ENCODE results near the gene AUTS2. TPM values are rescaled to one million over a fixed set of nuclear protein-coding genes. Genes with fewer than 3 reads are reported as not detected.

Gene AUTS2
- total RNA-seq, 1 experiment from 2014 or later = 38.5 TPM

- no peaks in the 10 kb centered on the region for H3K36me3 ChIP-seq (ENCODE audit: insufficient read depth, low read length)
- H3K9me3 ChIP-seq (ENCODE audit: low read length) = no peaks in the 10 kb centered on the region
- H3K4me2 ChIP-seq (ENCODE audit: low read depth, low read length, poor library complexity, severe bottlenecking) = no peak overlapping the region
- DNase-seq = no peak
- no peak overlapping the region for H3K27ac ChIP-seq (ENCODE audit: low read length)
- H3K9me2 ChIP-seq (replicated peaks; ENCODE audit: insufficient read depth, low read length) = no peaks in the 10 kb centered on the region
- no peaks in the 10 kb centered on the region for H3K79me2 ChIP-seq (ENCODE audit: low read length)
- H4K20me1 ChIP-seq (ENCODE audit: insufficient read depth, low read depth, low read length) = no peaks in the 10 kb centered on the region
- no peak overlapping the region for H3K9ac ChIP-seq (ENCODE audit: low read length)
- H2AFZ ChIP-seq (ENCODE audit: low read length) = no peak overlapping the region
- H3K27me3 ChIP-seq (ENCODE audit: low read length) = no peaks in the 10 kb centered on the region
- peaks cover 14% of the 10 kb centered on the region for H3K4me1 ChIP-seq (ENCODE audit: low read length)
- no peak overlapping the region for H3K4me3 ChIP-seq (ENCODE audit: low read length)
These were observed 975.4 kb downstream of the AUTS2 start for GRCh38 chr7:70573696-70574095.

- H3K79me2 ChIP-seq (ENCODE audit: low read length) = no peaks in the 10 kb centered on the region
- no peaks in the 10 kb centered on the region for H3K9me3 ChIP-seq (ENCODE audit: low read length)
- H2AFZ ChIP-seq (ENCODE audit: low read length) = no peak overlapping the region
- H3K9me2 ChIP-seq (replicated peaks; ENCODE audit: insufficient read depth, low read length) = no peaks in the 10 kb centered on the region
- H3K9ac ChIP-seq (ENCODE audit: low read length) = no peak overlapping the region
- H3K36me3 ChIP-seq (ENCODE audit: insufficient read depth, low read length) = no peaks in the 10 kb centered on the region
- H3K27me3 ChIP-seq (ENCODE audit: low read length) = no peaks in the 10 kb centered on the region
- H3K4me2 ChIP-seq (ENCODE audit: low read depth, low read length, poor library complexity, severe bottlenecking) = no peak overlapping the region
- no peak overlapping the region for H3K27ac ChIP-seq (ENCODE audit: low read length)
- peaks cover 9% of the 10 kb centered on the region for H3K4me1 ChIP-seq (ENCODE audit: low read length)
- no peaks in the 10 kb centered on the region for H4K20me1 ChIP-seq (ENCODE audit: insufficient read depth, low read depth, low read length)
- H3K4me3 ChIP-seq (ENCODE audit: low read length) = no peak overlapping the region
- no peak for DNase-seq
These were observed 976.1 kb downstream of the AUTS2 start for GRCh38 chr7:70574314-70574834.

GRCh38 chr7:70574970-70575799, 976.9 kb downstream of the AUTS2 start:
- Histone ChIP-seq H4K20me1 (ENCODE audit: insufficient read depth, low read depth, low read length) (no peaks in the 10 kb centered on the region), H3K27ac (ENCODE audit: low read length) (no peak overlapping the region), H3K79me2 (ENCODE audit: low read length) (no peaks in the 10 kb centered on the region)

GRCh38 chr7:70577078-70577477, 978.8 kb downstream of the AUTS2 start:
- Histone ChIP-seq H3K4me1 (ENCODE audit: low read length) (no peaks in the 10 kb centered on the region), H3K79me2 (ENCODE audit: low read length) (no peaks in the 10 kb centered on the region), H3K9me2 (replicated peaks; ENCODE audit: insufficient read depth, low read length) (no peaks in the 10 kb centered on the region), H4K20me1 (ENCODE audit: insufficient read depth, low read depth, low read length) (no peaks in the 10 kb centered on the region), H3K36me3 (ENCODE audit: insufficient read depth, low read length) (no peaks in the 10 kb centered on the region), H3K4me3 (ENCODE audit: low read length) (no peak overlapping the region), H3K9me3 (ENCODE audit: low read length) (no peaks in the 10 kb centered on the region), H2AFZ (ENCODE audit: low read length) (no peak overlapping the region), H3K9ac (ENCODE audit: low read length) (no peak overlapping the region), H3K27ac (ENCODE audit: low read length) (no peak overlapping the region), H3K4me2 (ENCODE audit: low read depth, low read length, poor library complexity, severe bottlenecking) (no peak overlapping the region), H3K27me3 (ENCODE audit: low read length) (0 out of 2 replicates have a peak, but pooled peaks cover 3% of the 10 kb centered on the region)
- no peak for DNase-seq

More at GRCh38 chr7:70574970-70575799, 976.9 kb downstream of the AUTS2 start:
- Histone ChIP-seq H3K4me2 (ENCODE audit: low read depth, low read length, poor library complexity, severe bottlenecking) (no peak overlapping the region), H3K27me3 (ENCODE audit: low read length) (0 out of 2 replicates have a peak, but pooled peaks cover 3% of the 10 kb centered on the region), H3K9me2 (replicated peaks; ENCODE audit: insufficient read depth, low read length) (no peaks in the 10 kb centered on the region), H3K9me3 (ENCODE audit: low read length) (no peaks in the 10 kb centered on the region), H2AFZ (ENCODE audit: low read length) (no peak overlapping the region), H3K4me3 (ENCODE audit: low read length) (no peak overlapping the region), H3K9ac (ENCODE audit: low read length) (no peak overlapping the region), H3K36me3 (ENCODE audit: insufficient read depth, low read length) (no peaks in the 10 kb centered on the region), H3K4me1 (ENCODE audit: low read length) (peaks cover under 1% of the 10 kb centered on the region)
- no peak for DNase-seq

- Histone ChIP-seq H3K9me3 (ENCODE audit: low read length) (no peaks in the 10 kb centered on the region), H3K4me2 (ENCODE audit: low read depth, low read length, poor library complexity, severe bottlenecking) (no peak overlapping the region), H3K9ac (ENCODE audit: low read length) (no peak overlapping the region), H3K36me3 (ENCODE audit: insufficient read depth, low read length) (no peaks in the 10 kb centered on the region), H2AFZ (ENCODE audit: low read length) (no peak overlapping the region), H3K4me3 (ENCODE audit: low read length) (no peak overlapping the region), H3K27ac (ENCODE audit: low read length) (no peak overlapping the region), H3K79me2 (ENCODE audit: low read length) (no peaks in the 10 kb centered on the region), H3K9me2 (replicated peaks; ENCODE audit: insufficient read depth, low read length) (no peaks in the 10 kb centered on the region), H4K20me1 (ENCODE audit: insufficient read depth, low read depth, low read length) (no peaks in the 10 kb centered on the region), H3K27me3 (ENCODE audit: low read length) (0 out of 2 replicates have a peak, but pooled peaks cover 3% of the 10 kb centered on the region), H3K4me1 (ENCODE audit: low read length) (no peaks in the 10 kb centered on the region)
- no peak for DNase-seq
These were observed 979.9 kb downstream of the AUTS2 start for GRCh38 chr7:70578131-70578530.

- no peaks in the 10 kb centered on the region for H3K79me2 ChIP-seq (ENCODE audit: low read length)
- H3K27ac ChIP-seq (ENCODE audit: low read length) = no peak overlapping the region
- H3K36me3 ChIP-seq (ENCODE audit: insufficient read depth, low read length) = no peaks in the 10 kb centered on the region
- no peak overlapping the region for H3K4me3 ChIP-seq (ENCODE audit: low read length)
- H3K27me3 ChIP-seq (ENCODE audit: low read length) = 0 out of 2 replicates have a peak, but pooled peaks cover 3% of the 10 kb centered on the region
- H3K9me2 ChIP-seq (replicated peaks; ENCODE audit: insufficient read depth, low read length) = no peaks in the 10 kb centered on the region
- H3K9ac ChIP-seq (ENCODE audit: low read length) = no peak overlapping the region
- H3K9me3 ChIP-seq (ENCODE audit: low read length) = no peaks in the 10 kb centered on the region
- H3K4me2 ChIP-seq (ENCODE audit: low read depth, low read length, poor library complexity, severe bottlenecking) = no peak overlapping the region
- H4K20me1 ChIP-seq (ENCODE audit: insufficient read depth, low read depth, low read length) = no peaks in the 10 kb centered on the region
- no peak overlapping the region for H2AFZ ChIP-seq (ENCODE audit: low read length)
- no peak for DNase-seq
- no peaks in the 10 kb centered on the region for H3K4me1 ChIP-seq (ENCODE audit: low read length)
These were observed 981.3 kb downstream of the AUTS2 start for GRCh38 chr7:70579397-70580097.

GRCh38 chr7:70580161-70580560, 981.9 kb downstream of the AUTS2 start:
- Histone ChIP-seq H4K20me1 (ENCODE audit: insufficient read depth, low read depth, low read length) (no peaks in the 10 kb centered on the region), H3K4me3 (ENCODE audit: low read length) (no peak overlapping the region), H3K4me1 (ENCODE audit: low read length) (no peaks in the 10 kb centered on the region), H3K27me3 (ENCODE audit: low read length) (0 out of 2 replicates have a peak, but pooled peaks cover 3% of the 10 kb centered on the region), H3K4me2 (ENCODE audit: low read depth, low read length, poor library complexity, severe bottlenecking) (no peak overlapping the region), H3K27ac (ENCODE audit: low read length) (no peak overlapping the region), H3K36me3 (ENCODE audit: insufficient read depth, low read length) (no peaks in the 10 kb centered on the region), H2AFZ (ENCODE audit: low read length) (no peak overlapping the region), H3K9me2 (replicated peaks; ENCODE audit: insufficient read depth, low read length) (no peaks in the 10 kb centered on the region), H3K9me3 (ENCODE audit: low read length) (no peaks in the 10 kb centered on the region), H3K79me2 (ENCODE audit: low read length) (no peaks in the 10 kb centered on the region), H3K9ac (ENCODE audit: low read length) (no peak overlapping the region)
- no peak for DNase-seq

Measured in Karpas-422 (cell line).